WERI-Rb-1 (cell line): ENCODE measurements around the gene ZNF142.

Source experiments
- DNase-seq: peaks from one replicate; pipeline ENCODE4 v3.0.0-alpha.2; 2020
- H3K27ac ChIP-seq: fragments of 250-450 bp; sonication (Bioruptor Pico); 2 replicates; pipeline ENCODE4 v1.5.1; 2020; ENCODE audit warnings: mild to moderate bottlenecking, moderate library complexity
- H3K27me3 ChIP-seq: fragments of 250-450 bp; sonication (Bioruptor Pico); 2 replicates; pipeline ENCODE4 v1.5.1; 2021; ENCODE audit warnings: mild to moderate bottlenecking, low read depth, moderate library complexity; ENCODE audit not compliant: insufficient read depth, severe bottlenecking
- H3K36me3 ChIP-seq: fragments of 250-450 bp; sonication (Bioruptor Pico); 2 replicates; pipeline ENCODE4 v1.5.1; 2020; ENCODE audit warnings: mild to moderate bottlenecking, moderate library complexity
- H3K4me3 ChIP-seq: 2 replicates; pipeline ENCODE4 v1.5.1; 2011; ENCODE audit warnings: low read depth, mild to moderate bottlenecking, control low read depth, low read length
- H3K9me3 ChIP-seq: fragments of 250-450 bp; sonication (Bioruptor Pico); 2 replicates; pipeline ENCODE4 v1.5.1; 2021; ENCODE audit warnings: mild to moderate bottlenecking, moderate library complexity; ENCODE audit not compliant: severe bottlenecking
- TF ChIP-seq, protein P1 (sequence below): IDR thresholded peaks from 2 replicates; pipeline ENCODE4 v1.5.1; 2011; ENCODE audit warnings: low read depth, mild to moderate bottlenecking, control low read depth, inconsistent platforms, low read length

ZNF142 gene

DNA sequence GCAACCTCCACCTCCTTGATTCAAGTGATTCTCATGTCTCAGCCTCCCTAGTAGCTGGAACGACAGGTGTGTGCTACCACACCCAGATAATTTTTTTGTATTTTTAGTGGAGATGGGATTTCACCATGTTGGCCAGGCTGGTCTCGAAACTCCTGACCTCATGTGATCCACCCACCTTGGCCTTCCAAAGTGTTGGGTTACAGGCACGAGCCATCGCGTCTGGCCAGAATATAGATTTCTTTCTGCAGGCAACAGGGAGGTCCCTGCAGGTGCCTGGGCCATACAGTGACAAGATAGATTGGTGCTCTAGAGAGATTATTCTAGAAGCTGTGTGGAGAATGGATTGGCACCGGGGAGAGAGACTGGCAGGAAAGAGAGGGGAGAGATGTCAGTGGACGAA, 38.4 kb downstream of the ZNF142 start:
- H3K9me3 ChIP-seq, result no peaks in the 10 kb centered on the region
- TF ChIP-seq, protein P1, sequence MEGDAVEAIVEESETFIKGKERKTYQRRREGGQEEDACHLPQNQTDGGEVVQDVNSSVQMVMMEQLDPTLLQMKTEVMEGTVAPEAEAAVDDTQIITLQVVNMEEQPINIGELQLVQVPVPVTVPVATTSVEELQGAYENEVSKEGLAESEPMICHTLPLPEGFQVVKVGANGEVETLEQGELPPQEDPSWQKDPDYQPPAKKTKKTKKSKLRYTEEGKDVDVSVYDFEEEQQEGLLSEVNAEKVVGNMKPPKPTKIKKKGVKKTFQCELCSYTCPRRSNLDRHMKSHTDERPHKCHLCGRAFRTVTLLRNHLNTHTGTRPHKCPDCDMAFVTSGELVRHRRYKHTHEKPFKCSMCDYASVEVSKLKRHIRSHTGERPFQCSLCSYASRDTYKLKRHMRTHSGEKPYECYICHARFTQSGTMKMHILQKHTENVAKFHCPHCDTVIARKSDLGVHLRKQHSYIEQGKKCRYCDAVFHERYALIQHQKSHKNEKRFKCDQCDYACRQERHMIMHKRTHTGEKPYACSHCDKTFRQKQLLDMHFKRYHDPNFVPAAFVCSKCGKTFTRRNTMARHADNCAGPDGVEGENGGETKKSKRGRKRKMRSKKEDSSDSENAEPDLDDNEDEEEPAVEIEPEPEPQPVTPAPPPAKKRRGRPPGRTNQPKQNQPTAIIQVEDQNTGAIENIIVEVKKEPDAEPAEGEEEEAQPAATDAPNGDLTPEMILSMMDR, result no peak
- no peaks in the 10 kb centered on the region for H3K27me3 ChIP-seq
- H3K36me3 ChIP-seq, result peaks cover 7% of the 10 kb centered on the region
- no peak overlapping the region for H3K4me3 ChIP-seq
- no peak overlapping the region for H3K27ac ChIP-seq
- DNase-seq, result no peak

GRCh38 chr2:218618102-218618860, 41.1 kb downstream of the ZNF142 start:
- TF ChIP-seq, protein P1, result peak; percentile 73
- DNase-seq, result peak; percentile 31
- H3K27me3 ChIP-seq, result no peaks in the 10 kb centered on the region
- H3K4me3 ChIP-seq, result no peak overlapping the region
- peaks cover 4% of the 10 kb centered on the region for H3K36me3 ChIP-seq
- no peaks in the 10 kb centered on the region for H3K9me3 ChIP-seq
- H3K27ac ChIP-seq, result no peak overlapping the region

GRCh38 chr2:218615868-218616315, 43.5 kb downstream of the ZNF142 start:
- Histone ChIP-seq H3K36me3 (no peaks in the 10 kb centered on the region), H3K9me3 (no peaks in the 10 kb centered on the region), H3K4me3 (no peak overlapping the region), H3K27ac (no peak overlapping the region), H3K27me3 (no peaks in the 10 kb centered on the region)
- DNase-seq, result no peak
- TF ChIP-seq, protein P1, result no peak

- H3K27me3 ChIP-seq, result no peaks in the 10 kb centered on the region
- no peaks in the 10 kb centered on the region for H3K9me3 ChIP-seq
- DNase-seq, result peak; percentile 80
- H3K4me3 ChIP-seq, result peak within 1 kb of the TSS; percentile 38
- H3K27ac ChIP-seq, result peak within 1 kb of the TSS; percentile 74
- TF ChIP-seq, protein P1, result no peak
- no peaks in the 10 kb centered on the region for H3K36me3 ChIP-seq
Measured at GRCh38 chr2:218607436-218608115, 51.8 kb downstream of the ZNF142 start, which contains the start of gene PLCD4. Gene PLCD4, plus strand, starts transcription at chr2:218607899. Its CDS starts 7,841 bp downstream, at chr2:218615740.

DNA sequence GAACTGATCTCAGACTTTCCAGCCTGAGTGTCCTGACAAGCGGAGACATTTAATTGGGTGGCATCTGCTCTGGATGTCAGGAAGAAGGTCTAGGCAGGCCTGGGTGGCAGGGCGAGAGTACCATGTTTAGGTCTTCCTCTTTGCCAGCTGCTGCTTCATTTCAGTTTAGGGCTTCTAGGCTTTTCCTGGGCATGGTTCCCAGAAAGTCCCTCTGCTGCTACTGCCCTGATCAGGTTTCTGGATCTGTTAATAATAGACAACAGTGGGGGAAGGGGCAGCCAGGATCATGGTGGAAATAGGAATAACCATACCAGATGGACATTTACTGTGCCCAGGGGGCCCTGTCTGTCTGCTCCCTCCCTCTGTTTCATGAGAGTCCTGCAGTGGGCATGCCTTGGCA, 54.0 kb downstream of the ZNF142 start:
- Histone ChIP-seq H3K27me3 (no peaks in the 10 kb centered on the region), H3K9me3 (no peaks in the 10 kb centered on the region), H3K27ac (no peak overlapping the region), H3K4me3 (no peak overlapping the region), H3K36me3 (no peaks in the 10 kb centered on the region)
- TF ChIP-seq, protein P1, result no peak
- no peak for DNase-seq
